T-helper 2 cell (primary cell): ENCODE results near the gene FLRT1.

Experiments used
- DNase-seq, 5 experiments: peaks; one replicate each; pipeline versions ENCODE4 v3.0.0 to v3.0.0-alpha.2; 2012 to 2022

FLRT1 gene

DNA sequence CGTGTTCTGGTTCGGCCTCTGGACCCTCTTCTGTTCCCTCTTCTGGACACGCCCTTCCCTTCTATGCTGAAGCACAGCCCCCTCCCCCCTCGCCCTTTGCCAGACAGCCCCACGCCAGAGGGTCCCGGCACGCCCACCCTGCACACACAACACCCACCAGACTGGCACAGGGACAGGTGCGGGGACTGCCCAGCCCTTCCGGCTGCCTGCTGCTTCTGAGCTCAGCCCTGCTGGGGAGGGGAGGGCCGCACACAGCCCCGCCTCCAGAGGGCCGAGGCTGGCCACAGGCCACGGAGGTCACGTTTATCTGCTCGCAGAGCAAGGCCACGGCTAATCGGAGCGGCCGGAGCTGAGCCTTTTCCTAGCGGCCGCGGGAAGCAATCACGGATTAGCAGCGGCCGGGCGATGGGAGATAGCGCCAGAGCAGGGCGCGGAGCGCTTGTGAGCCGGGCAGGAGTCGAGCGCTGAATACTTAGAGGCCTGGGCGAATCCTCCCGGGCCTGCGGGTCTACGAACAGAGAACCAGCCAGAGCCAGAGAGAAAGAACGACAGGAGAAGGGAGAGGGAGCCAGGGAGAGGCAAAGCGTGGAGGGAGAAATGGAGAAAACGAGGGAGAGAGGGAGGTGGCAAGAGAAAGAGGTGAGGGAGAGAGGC, 28.0 kb upstream of the FLRT1 start:
- peak in 1 of 5 experiments; percentile 15 for DNase-seq

DNA sequence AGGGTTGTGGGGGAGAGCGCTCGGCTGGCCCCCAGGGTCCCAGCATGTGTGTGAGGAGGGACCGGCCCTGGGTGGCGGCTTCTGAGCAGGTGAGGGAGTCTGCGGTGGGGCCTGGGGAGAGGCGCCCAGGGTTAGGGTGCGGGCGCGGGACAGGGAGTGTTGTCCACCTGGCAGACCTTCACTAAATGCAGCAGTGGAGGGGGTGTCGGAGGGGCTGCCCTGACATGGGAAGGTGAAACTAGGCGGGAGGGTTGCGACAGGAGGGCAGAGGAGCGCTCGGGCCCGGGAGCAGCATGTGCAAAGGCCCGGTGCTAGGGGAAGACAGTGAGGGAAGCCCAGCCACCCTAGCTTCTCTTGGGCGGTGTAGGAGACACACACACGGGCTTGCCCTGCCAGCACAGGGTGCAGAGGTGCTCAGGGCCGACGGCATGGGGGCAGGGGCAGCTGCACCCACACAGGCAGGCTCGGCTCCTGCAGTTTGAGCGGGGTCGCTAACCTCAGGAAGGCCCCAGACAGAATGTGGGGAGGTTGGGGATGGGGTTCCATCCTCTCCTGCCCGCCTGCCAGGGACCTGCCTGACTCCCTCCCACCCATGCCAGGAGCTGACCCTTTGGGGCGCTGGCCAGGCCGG, 27.3 kb upstream of the FLRT1 start:
- no peak for DNase-seq

DNA sequence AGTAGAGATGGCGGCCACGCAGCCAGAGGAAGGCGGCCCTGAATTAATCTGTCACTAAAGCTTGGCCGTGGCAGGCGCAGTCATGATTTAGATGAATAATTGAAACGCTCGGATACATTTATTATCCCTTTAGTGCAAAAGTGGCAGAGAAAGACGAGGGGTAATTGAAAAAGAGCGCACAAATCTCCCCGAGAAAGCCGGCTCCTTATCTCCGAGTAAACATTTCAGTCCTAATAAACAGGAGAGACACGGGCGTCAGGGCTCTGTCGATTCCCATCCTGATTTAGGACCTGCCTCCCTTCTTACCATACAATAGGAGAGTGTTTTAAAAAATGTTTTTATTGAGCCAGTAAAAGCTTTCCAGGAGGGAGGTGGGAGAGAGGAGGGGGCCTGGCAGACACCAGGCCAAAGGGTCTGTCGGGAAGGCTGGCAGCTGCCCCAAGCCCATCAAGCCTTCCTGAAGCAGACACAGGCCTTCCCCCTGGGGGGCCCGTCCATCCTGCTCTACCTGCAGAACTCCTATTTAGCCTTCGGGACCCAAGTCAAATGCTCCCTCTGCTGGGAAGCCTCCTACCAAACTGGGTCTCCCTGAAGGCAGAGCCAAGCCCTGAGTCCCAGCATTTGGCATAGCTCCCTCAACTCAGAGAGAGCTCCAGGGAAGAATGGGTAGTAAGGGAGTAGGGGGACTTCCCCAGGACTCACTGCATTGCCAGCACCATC, 26.7 kb upstream of the FLRT1 start:
- DNase-seq = no peak

DNA sequence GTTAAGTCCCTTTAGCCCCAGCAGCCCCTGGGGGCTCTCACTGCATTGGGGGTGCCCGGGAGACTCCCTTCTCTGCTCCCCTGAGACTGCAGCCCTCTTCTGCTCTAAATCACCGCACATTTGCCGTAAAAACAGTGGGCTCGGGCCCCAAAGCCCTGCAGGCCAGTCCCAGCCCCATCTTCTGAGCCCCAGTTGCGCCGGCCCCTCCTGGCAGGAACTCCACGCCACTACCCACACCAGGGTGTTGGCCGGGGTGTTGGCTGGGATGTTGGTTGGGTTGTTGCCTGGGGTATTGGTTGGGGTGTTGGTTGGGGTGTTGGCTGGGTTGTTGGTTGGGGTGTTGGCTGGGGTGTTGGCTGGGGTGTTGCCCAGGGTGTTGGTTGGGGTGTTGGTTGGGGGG, 26.0 kb upstream of the FLRT1 start:
- DNase-seq = no peak

DNA sequence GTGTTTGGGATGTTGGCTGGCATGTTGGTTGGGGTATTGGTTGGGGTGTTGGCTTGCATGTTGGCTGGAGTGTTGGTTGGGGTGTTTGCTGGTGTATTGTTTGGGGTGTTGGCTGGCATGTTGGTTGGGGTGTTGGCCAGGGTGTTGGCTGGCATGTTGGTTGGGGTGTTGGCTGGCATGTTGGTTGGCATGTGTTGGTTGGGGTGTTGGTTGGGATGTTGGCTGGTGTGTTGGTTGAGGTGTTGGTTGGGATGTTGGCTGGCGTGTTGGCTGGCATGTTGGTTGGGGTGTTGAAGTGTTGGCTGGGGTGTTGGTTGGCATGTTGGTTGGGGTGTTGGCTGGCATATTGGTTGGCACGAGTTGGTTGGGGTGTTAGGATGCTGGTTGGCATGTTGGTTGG, 24.9 kb upstream of the FLRT1 start:
- no peak for DNase-seq

DNA sequence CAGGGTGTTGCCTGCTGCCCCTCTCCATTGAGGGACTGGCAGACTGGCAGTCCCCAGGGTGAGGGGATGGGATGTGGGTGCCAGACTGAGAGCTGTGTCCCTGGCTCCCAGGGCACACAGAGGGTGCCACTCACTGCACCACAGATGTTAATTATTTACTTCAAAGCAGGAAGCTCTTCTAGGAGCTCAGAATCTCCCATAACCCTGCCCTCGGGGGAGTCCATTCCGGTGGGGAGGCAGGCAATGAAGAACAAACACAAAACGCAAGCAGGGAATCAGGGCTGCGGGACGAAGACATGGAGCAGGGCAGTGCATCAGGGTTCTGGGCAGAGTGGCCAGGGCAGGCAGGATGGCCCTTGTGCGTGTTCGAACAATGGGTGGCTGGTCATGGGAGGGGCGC, 24.4 kb upstream of the FLRT1 start:
- DNase-seq = no peak

DNA sequence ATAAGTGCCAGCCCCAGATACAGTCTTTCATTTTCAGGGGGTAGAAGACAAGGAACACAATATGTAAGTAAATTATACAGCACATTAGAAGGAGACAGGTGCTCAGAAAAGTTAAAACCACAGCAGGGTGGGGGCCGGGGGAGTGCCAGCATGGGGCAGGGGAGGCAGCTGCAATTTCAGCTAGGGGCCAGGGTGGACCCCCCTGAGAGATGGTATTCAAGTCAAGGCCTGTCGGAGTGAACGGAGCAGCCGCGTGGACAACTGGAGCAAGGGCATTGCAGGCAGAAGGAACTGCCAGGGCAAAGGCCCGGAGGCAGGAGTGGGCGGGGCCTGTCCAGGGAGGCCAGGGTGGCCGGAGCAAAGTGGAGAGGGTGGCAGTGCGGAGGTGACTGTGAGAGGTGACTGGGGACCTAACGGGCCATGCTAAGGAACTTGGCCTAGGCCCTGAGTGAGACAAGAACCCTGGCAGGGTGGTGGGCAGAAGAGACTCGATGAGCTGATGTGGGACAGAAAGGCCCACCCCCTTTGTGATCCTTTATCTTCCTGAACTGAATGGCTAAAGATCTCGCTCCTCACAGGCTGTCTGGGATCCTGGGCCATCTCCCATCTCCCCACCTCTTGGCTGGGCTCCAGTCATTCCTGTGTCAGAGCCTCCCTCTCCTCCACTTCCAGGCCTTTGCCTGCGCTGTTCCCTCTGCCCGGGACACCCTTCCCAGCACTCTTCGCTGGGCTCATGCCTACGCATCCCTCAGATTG, 22.4 kb upstream of the FLRT1 start:
- no peak for DNase-seq

DNA sequence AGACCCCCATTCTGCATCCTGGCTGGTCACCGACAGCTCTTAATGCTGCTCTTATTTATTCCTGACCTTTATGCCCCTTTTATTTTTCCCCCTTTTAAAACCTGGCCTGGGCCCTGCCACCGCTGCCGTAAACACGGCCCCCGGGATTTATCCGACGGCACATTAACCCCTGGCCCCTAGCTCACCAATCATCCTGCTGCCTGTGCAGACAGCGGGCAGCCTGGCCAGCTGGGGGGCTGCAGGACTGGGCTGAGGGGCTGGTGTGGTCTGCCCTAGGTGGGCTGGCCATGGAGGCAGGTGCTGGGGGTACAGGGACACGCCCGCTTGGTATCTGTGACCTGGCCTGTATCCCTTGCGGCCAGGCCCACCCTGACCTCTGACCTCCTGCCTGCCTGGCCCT, 21.4 kb upstream of the FLRT1 start:
- DNase-seq = no peak

DNA sequence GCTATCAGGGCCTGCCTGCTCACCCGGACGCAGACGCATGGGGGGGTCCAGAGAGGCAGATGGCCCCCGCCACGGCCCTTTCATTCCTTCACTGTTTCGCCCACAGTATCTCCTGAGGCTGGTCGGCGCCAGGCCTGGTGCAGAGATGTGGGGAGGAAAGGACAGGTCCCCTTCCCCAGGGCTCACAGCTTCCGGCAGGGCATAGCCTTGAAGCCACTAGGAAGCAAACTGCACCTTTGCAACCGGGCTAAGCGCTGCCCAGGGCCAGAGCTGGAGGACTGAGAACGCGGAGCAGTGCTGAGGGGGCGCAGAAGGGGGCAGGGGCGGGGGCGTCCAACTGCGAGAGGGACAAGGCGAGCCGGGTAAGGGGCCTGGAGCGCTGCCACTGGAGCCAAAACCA, 20.2 kb upstream of the FLRT1 start:
- no peak for DNase-seq

DNA sequence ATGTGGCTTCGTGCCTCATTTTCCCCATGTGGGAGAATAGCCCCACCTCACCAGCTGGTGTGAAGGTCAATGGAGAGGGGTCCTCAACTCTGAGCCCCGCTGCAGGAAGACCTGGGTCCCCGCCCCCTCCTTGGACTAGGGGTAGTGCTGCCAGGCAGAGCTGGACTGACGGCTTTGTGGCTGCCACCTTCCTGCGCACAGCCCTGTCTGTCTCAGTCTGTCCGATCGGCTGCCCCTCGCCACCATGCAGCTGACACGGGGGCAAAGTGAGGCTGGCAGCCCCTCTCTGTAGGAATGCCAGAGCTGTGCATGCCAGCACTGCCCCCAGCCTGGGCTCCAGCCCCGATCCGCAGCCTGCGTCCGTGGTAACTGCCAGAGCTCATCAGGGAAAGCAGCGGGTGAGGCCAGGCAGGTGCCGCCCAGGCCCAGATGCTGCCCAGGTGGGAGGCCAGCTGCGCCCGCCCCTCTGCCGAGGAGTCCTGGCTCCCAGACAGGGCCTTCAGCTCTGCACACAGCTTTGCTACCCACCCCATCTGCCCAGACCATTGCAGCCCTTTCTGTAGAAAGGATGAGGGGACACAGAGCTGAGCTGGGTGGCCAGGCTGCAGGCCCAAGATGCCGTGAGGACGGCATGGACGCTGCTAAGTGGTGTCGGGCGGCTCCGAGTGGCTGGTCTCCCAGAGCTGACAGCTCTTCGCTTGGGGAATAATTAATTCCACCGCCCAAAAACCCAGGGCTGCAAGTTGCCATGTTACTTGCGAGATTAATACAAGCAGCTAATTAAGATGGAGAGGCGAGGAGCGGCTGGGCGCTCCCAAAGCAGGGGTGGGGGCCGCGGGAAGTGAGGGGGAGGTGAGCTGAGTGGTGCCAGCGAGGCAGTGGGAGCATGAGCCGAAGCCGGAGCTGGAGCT, 19.5 kb upstream of the FLRT1 start:
- DNase-seq = no peak

DNA sequence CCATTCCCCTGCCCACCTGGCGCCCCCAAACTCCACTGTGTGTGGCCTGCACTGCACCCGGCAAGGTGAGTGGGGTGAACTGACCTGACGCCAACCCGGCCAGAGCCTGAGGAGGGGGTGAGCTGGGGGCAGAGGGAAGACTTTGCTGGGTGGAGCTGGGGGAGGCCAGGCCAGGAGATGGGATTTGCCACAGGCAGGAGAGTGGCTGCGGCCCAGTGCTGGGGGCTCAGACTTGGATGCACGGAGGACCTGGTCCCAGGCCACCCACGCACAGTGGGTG, 17.8 kb upstream of the FLRT1 start:
- DNase-seq = no peak

DNA sequence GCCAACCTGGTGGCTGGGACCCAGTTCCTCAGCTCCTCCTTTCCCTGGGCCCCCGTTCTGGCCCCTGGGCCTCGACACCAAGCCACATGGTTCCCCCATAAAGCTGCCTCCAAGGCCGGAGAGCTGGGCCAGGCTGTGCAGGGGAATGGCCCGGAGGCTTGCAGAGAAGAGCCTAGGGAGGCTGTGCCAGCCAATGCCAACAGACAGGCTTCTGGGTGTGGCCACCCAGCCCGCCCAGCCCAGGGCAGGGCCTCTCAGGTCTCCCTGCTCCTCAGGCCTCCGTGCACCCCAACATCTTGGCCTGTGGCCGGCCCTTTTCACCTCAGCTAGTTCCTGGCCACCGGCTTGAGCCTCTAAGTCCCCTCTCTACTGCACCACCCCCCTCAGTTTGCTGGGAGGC, 17.4 kb upstream of the FLRT1 start:
- no peak for DNase-seq

DNA sequence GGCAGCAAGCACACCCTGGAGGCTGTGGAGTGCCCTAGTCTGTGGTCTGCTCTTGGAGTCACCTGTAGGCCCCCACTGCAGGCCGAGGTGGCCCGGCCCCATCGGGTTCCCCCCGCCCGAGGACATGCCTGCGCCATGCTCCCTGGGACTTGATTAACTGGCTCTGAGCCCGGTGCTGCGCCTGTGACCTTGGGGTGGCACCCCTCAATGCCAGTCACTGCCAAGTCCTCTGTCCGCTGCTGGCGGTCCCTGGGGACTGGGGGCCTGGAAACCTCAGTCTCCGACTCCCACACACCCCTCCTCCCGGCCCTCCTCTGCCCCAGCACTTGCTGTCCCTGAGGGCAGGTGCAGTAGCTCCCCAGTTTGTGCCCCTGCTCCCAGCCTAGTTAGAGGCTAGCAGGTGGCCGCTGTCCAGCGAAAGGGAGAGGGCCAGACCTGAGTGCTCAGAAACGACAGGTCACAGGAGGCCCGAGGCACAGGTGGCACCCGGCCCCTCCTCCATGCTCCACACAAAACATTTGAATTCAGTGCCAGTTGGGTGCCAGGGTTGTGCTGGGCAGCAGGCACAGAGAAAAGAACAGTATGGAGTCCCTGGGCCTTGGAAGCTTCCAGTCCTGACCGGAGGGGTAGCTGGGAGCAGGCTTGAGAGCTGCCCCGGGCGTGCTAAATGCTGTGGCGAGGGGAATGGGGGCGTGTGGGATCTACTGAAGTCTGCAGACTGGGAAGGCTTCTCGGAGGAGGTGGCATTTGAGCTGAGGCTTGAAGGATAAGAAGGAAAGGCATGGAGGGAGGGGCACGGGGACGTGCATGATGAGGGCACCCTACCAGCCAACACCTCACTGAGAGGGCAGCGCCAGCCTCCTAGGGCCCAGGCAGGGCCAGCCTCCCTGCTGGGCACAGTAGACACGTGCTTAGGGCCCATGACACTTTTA, 16.4 kb upstream of the FLRT1 start:
- no peak for DNase-seq

DNA sequence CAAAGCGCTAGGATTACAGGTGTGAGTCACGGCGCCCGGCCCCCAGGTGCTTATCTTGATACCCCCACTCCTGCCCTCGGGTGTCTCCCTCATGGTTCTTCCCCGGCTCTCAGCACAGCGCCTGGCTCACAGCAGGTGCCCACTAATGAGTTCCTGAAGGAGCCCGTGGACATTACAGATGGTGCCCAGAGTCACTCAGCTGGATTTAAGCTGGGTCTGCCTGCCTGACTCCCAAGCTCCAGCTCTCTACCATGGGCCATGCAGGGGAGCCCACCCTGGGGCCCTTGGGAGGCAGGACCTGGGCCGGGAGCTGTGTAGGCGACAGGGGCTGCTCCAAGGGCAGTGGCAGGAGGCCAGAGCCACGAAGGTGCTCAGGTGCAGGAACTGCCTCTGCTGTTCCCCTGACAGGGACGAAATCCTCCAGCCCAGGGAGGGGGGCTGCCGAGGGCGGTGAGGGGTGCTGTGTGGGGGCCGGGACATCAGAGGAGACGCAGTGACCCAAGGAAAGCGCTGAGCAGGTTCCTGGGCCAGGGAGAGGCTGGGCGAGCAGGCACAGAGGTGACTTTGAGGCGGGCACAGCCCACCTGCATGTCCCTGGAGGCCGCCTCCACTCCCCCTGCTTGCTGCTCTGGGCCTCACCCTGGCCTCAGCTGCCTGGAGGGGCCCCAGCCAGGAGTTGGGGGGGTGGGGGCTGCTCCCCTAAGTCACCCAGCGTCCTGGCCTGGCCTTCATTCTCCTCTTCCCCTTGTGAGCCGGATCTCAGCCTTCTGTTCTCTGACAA, 14.6 kb upstream of the FLRT1 start:
- no peak for DNase-seq

DNA sequence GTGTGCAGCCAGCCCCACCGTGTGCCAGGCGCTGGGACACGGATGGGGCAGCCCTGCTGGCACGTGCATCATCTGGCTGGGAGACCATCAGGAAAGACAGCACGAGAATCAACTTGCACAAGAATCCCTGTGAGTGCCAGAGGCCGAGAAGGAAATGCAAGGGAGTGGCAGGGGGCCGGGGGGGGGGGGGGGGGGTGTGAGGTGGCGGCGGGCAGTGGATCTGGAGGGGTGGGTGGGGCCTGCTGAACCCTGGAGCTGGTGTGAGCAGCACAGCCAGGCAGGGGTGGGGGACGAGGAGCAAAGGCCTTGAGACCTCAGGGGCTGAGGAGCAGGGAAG, 14.0 kb upstream of the FLRT1 start:
- no peak for DNase-seq

DNA sequence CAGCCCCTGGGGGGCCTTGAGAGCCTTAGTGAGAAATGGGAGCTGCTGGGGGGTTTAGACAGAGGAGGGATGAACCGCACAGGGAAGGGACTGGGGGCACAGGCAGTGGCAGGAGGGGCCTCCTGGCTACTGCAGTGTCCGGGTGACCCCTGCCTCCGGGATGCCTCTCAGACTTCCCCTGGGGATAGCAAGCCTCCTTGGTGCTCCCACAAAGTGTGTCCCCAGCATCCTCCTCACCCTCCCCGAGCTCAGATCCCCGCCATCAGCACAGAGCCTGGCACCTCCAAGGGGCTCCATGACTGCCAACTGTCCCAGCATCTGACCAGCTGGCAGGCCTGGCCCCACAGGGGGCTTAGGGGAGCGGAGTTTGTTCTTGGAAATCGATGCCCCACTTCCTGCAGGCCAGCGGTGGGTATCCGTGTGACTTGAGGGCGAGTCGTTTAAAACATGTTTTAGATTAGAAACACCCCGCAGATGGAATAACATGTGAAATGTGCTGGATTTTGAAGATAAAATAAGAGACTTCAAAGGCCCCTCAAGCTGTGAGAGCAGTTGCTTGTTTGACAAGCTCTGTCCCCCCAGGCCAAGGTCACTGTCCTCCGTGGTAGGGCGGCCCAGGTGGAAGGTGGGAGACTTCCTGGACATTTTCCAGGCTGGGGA, 13.5 kb upstream of the FLRT1 start:
- no peak for DNase-seq

DNA sequence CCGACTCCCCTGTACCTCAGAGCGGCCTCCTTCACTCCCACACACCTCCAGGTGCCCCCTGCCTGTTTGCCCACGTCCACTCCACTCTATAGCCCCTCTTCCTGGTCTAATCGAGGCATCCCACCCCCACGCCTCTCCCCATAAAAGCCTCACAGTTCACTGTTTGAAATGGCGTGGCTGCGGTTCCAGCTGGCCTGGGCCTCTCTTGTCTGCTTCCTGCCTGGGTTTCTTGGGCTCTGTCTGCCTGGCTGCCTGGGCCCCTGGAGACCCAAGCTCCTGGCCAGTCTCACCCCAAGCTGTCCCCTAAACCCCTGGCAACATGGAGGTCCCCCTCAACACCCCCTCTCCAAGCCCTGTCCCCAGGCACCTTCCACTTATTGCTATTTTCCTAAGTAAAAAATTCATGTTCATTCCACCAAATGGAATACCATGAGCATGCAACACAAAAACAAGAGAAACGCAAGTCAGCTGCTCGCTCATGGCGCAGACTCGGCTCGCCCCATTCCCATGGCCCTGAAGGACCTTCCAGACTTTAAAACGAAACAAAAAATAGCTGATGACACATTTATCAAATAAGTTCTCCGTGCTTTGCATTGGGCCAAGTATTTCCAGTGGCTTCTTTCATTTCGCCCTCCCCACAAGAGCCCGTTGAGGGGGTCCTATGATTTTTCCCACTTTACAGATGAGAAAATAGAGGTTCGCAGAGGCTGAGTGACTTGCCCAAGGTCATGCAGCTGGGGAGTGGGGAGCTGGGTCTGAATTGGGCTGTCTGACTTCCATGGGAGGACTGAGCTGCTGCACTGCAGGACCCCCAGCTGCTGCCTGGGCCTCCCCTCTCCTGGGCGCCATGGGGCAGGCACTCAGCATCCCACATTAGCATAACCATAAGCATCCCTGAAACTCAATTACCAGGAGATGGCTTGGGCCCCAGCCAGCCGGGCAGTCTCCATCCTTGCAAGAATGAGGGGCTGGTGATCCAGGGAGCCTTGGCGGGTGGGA, 11.7 kb upstream of the FLRT1 start:
- no peak for DNase-seq

DNA sequence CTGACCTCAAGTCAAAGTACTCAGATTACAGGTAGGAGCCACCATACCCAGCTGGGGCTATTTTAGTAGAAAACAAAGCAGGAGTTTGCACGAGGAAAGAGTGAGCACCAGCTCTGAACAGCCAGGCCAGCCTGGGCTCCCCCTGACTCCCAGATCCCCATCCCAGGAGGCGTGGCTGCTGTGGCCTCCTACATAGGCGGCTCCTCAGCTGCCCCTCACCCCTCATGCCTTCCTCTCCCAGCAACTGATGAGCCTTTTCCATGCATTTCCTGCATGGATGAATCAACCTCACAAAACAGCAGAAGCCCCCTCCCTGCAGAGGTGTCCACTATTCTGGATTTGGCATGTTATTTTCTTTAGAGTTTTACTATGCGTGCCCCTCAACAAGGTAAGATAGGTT, 10.5 kb upstream of the FLRT1 start:
- no peak for DNase-seq
